Astrocyte (in vitro differentiated cells and primary cell): Measurements from ENCODE around the gene DNPEP. TPM values are rescaled to one million over a fixed set of nuclear protein-coding genes. Genes with fewer than 3 reads are reported as not detected.

ENCODE experiments used
- DNase-seq: peaks from one replicate; pipeline ENCODE4 v3.0.0-alpha.2; 2010; ENCODE audit warnings: low read depth
- FAIRE-seq: peaks from 2 replicates; lab custom pipeline; 2011; peaks lifted over from hg19 to GRCh38; lab: Jason Lieb, UNC
- H2AFZ ChIP-seq: 2 replicates; pipeline ENCODE4 v1.6.0; 2012; ENCODE audit warnings: low read depth, low read length, inconsistent platforms
- H3K27ac ChIP-seq: 2 replicates; pipeline ENCODE4 v1.5.1; 2011; ENCODE audit warnings: low read depth, low read length, inconsistent platforms
- H3K27me3 ChIP-seq: 2 replicates; pipeline ENCODE4 v1.6.0; 2011; ENCODE audit warnings: low read length, inconsistent platforms; ENCODE audit not compliant: insufficient read depth
- H3K36me3 ChIP-seq: 2 replicates; pipeline ENCODE4 v1.5.1; 2011; ENCODE audit warnings: low read length, inconsistent platforms; ENCODE audit not compliant: insufficient read depth
- H3K4me1 ChIP-seq: 2 replicates; pipeline ENCODE4 v1.5.1; 2011; ENCODE audit warnings: low read length, inconsistent platforms; ENCODE audit not compliant: insufficient read depth
- H3K4me2 ChIP-seq: 2 replicates; pipeline ENCODE4 v1.6.0; 2012; ENCODE audit warnings: low read length, inconsistent platforms
- H3K4me3 ChIP-seq: 2 replicates; pipeline ENCODE4 v1.5.1; 2011; ENCODE audit warnings: low read depth, mild to moderate bottlenecking, low read length, inconsistent platforms; ENCODE audit not compliant: insufficient read depth
- H3K79me2 ChIP-seq: 2 replicates; pipeline ENCODE4 v1.6.0; 2012; ENCODE audit warnings: mild to moderate bottlenecking, low read length, inconsistent platforms; ENCODE audit not compliant: insufficient read depth
- H3K9ac ChIP-seq: 2 replicates; pipeline ENCODE4 v1.6.0; 2012; ENCODE audit warnings: mild to moderate bottlenecking, low read length, inconsistent platforms
- H3K9me3 ChIP-seq: 2 replicates; pipeline ENCODE4 v1.5.1; 2012; ENCODE audit warnings: low read depth, mild to moderate bottlenecking, low read length, inconsistent platforms; ENCODE audit not compliant: insufficient read depth
- H4K20me1 ChIP-seq: 2 replicates; pipeline ENCODE4 v1.6.0; 2012; ENCODE audit warnings: low read length, inconsistent platforms; ENCODE audit not compliant: insufficient read depth
- H3K27ac Mint-ChIP-seq: one replicate; pipeline ENCODE4 v1.8.0; 2021; ENCODE audit warnings: mild to moderate bottlenecking, mixed read lengths; ENCODE audit not compliant: unreplicated experiment
- H3K27me3 Mint-ChIP-seq: one replicate; pipeline ENCODE4 v1.8.0; 2021; ENCODE audit warnings: low read depth, mixed read lengths; ENCODE audit not compliant: unreplicated experiment
- H3K36me3 Mint-ChIP-seq: one replicate; pipeline ENCODE4 v1.8.0; 2021; ENCODE audit warnings: low read depth, mixed read lengths; ENCODE audit not compliant: unreplicated experiment
- H3K4me1 Mint-ChIP-seq: one replicate; pipeline ENCODE4 v1.8.0; 2021; ENCODE audit warnings: low read depth, mixed read lengths; ENCODE audit not compliant: unreplicated experiment
- H3K4me3 Mint-ChIP-seq: one replicate; pipeline ENCODE4 v1.8.0; 2021; ENCODE audit warnings: mild to moderate bottlenecking, moderate library complexity, mixed read lengths; ENCODE audit not compliant: unreplicated experiment
- H3K9me3 Mint-ChIP-seq: one replicate; pipeline ENCODE4 v1.8.0; 2021; ENCODE audit warnings: mild to moderate bottlenecking, mixed read lengths; ENCODE audit not compliant: unreplicated experiment
- EZH2 ChIP-seq: IDR thresholded peaks from 2 replicates; pipeline ENCODE4 v1.6.1; 2012; ENCODE audit warnings: mild to moderate bottlenecking, low read length, inconsistent platforms; ENCODE audit not compliant: insufficient read depth
- total RNA-seq: library from RNA; stranded (reverse); gene quantifications from 2 replicates; pipeline ENCODE4 v1.2.1, GENCODE V29; 2021
- TF ChIP-seq, protein P1 (sequence below): IDR thresholded peaks from 2 replicates; pipeline ENCODE4 v1.5.1; 2011; ENCODE audit warnings: low read depth, mild to moderate bottlenecking, inconsistent platforms, low read length, moderate library complexity; ENCODE audit not compliant: insufficient read depth

Gene DNPEP
- total RNA-seq, 1 donor from 2014 or later, result 53.9 TPM

DNA sequence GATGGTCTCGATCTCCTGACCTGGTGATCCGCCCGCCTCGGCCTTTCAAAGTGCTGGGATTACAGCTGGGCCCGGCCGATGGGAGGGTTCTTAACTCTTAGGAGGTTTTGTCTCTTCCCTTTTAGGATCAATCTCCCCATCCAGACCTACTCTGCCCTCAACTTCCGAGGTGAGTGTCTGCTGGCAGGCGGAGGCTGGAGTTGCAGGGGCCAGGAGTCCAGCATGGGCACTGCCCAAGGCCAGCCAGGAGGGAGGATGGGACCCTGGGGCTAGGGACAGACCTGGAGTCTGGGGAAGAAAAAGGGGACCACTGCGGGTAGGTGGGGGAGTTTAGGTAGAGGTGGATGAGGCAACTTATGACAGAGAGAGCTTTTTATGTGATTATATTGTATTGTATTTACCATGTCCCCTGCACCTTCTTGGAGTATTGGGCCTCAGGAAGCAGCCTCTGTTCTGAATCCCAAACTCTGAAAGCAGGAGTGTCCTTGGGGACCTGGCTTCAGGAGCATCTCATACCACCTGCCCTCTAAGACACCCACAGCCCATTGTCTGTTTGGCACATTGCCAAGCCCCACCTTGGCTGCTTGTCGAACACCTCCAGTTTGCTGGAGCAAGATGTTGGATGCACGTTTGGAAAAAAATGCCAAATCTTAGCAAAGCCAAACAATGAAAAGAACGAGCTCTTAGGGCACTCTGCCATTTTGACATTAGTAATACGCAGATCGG is 36.1 kb upstream of the DNPEP start:
- Histone ChIP-seq H3K79me2 (no peaks in the 10 kb centered on the region), H4K20me1 (no peaks in the 10 kb centered on the region), H2AFZ (no peak overlapping the region), H3K4me3 (no peak overlapping the region), H3K27me3 (peaks cover 3% of the 10 kb centered on the region), H3K9me3 (no peaks in the 10 kb centered on the region), H3K4me2 (peak overlapping the region; percentile 61), H3K36me3 (no peaks in the 10 kb centered on the region), H3K27ac (no peak overlapping the region), H3K9ac (no peak overlapping the region), H3K4me1 (peaks cover 12% of the 10 kb centered on the region)
- DNase-seq, result no peak
- Mint-ChIP-seq H3K36me3 (peaks cover 3% of the 10 kb centered on the region), H3K4me3 (no peak overlapping the region), H3K9me3 (no peaks in the 10 kb centered on the region), H3K27ac (no peak overlapping the region), H3K27me3 (peaks cover 37% of the 10 kb centered on the region), H3K4me1 (peaks cover 14% of the 10 kb centered on the region)
- TF ChIP-seq, protein P1, sequence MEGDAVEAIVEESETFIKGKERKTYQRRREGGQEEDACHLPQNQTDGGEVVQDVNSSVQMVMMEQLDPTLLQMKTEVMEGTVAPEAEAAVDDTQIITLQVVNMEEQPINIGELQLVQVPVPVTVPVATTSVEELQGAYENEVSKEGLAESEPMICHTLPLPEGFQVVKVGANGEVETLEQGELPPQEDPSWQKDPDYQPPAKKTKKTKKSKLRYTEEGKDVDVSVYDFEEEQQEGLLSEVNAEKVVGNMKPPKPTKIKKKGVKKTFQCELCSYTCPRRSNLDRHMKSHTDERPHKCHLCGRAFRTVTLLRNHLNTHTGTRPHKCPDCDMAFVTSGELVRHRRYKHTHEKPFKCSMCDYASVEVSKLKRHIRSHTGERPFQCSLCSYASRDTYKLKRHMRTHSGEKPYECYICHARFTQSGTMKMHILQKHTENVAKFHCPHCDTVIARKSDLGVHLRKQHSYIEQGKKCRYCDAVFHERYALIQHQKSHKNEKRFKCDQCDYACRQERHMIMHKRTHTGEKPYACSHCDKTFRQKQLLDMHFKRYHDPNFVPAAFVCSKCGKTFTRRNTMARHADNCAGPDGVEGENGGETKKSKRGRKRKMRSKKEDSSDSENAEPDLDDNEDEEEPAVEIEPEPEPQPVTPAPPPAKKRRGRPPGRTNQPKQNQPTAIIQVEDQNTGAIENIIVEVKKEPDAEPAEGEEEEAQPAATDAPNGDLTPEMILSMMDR, result no peak
- FAIRE-seq, result no peak

- no peaks in the 10 kb centered on the region for H4K20me1 ChIP-seq
- H3K9ac ChIP-seq, result no peak overlapping the region
- no peak for DNase-seq
- H3K4me3 ChIP-seq, result no peak overlapping the region
- H3K4me2 ChIP-seq, result no peak overlapping the region
- no peaks in the 10 kb centered on the region for H3K9me3 ChIP-seq
- H3K27me3 ChIP-seq, result peaks cover 3% of the 10 kb centered on the region
- TF ChIP-seq, protein P1, result no peak
- no peak for TF ChIP-seq EZH2
- H3K79me2 ChIP-seq, result no peaks in the 10 kb centered on the region
- H2AFZ ChIP-seq, result no peak overlapping the region
- Mint-ChIP-seq H3K4me3 (no peak overlapping the region), H3K36me3 (peaks cover 3% of the 10 kb centered on the region), H3K27ac (no peak overlapping the region), H3K4me1 (peaks cover 8% of the 10 kb centered on the region), H3K9me3 (no peaks in the 10 kb centered on the region), H3K27me3 (peaks cover 37% of the 10 kb centered on the region)
- peaks cover 20% of the 10 kb centered on the region for H3K4me1 ChIP-seq
- no peak overlapping the region for H3K27ac ChIP-seq
- FAIRE-seq, result no peak
- H3K36me3 ChIP-seq, result no peaks in the 10 kb centered on the region
These were observed 35.3 kb upstream of the DNPEP start for GRCh38 chr2:219422952-219423534.

GRCh38 chr2:219421323-219421722 is 33.6 kb upstream of the DNPEP start:
- Histone ChIP-seq H3K27me3 (peaks cover 3% of the 10 kb centered on the region), H3K36me3 (no peaks in the 10 kb centered on the region), H4K20me1 (no peaks in the 10 kb centered on the region), H3K9me3 (no peaks in the 10 kb centered on the region), H2AFZ (no peak overlapping the region), H3K79me2 (no peaks in the 10 kb centered on the region), H3K27ac (no peak overlapping the region), H3K9ac (no peak overlapping the region), H3K4me1 (peaks cover 27% of the 10 kb centered on the region), H3K4me2 (no peak overlapping the region), H3K4me3 (no peak overlapping the region)
- no peaks in the 10 kb centered on the region for H3K9me3 Mint-ChIP-seq
- peaks cover 6% of the 10 kb centered on the region for H3K4me1 Mint-ChIP-seq
- no peak for TF ChIP-seq EZH2
- TF ChIP-seq, protein P1, result no peak
- H3K27ac Mint-ChIP-seq, result no peak overlapping the region
- DNase-seq (no peak), FAIRE-seq (no peak)
- H3K27me3 Mint-ChIP-seq, result peaks cover 28% of the 10 kb centered on the region
- H3K36me3 Mint-ChIP-seq, result peaks cover 3% of the 10 kb centered on the region
- no peak overlapping the region for H3K4me3 Mint-ChIP-seq
